Large intestine (tissue), 12 donors: ENCODE data around the gene TRIM24. TPM values are rescaled to one million over a fixed set of nuclear protein-coding genes. Genes with fewer than 3 reads are reported as not detected.
"Not testable (repeated sequence)": the region's sequence is repeated elsewhere in the genome, so short reads cannot be mapped to it uniquely, and the experiment has no call there.

Experiments
- DNase-seq, 2 donors: peaks; one replicate each; pipeline versions ENCODE4 v3.0.0 to v3.0.0-alpha.2; 2013
- H3K27ac ChIP-seq: one replicate; pipeline ENCODE4 v1.5.1; 2013; ENCODE audit warnings: low read length
- H3K27me3 ChIP-seq: 2 replicates; pipeline ENCODE4 v1.6.1; 2013; ENCODE audit warnings: low read length; ENCODE audit not compliant: control insufficient read depth, insufficient read depth
- H3K36me3 ChIP-seq: 2 replicates; pipeline ENCODE4 v1.6.1; 2013; ENCODE audit warnings: low read length; ENCODE audit not compliant: control insufficient read depth, insufficient read depth
- H3K4me1 ChIP-seq: one replicate; pipeline ENCODE4 v1.6.1; 2013; ENCODE audit warnings: low read length; ENCODE audit not compliant: control insufficient read depth, insufficient read depth
- H3K4me3 ChIP-seq: one replicate; pipeline ENCODE4 v1.5.1; 2013; ENCODE audit warnings: low read length
- H3K9me3 ChIP-seq: one replicate; pipeline ENCODE4 v1.6.1; 2013; ENCODE audit warnings: mild to moderate bottlenecking, low read depth, low read length, moderate library complexity; ENCODE audit not compliant: control insufficient read depth
- WGBS: methylation state at CpG from one replicate; pipeline ENCODE4 v1.1.5; 2013; ENCODE audit warnings: low lambda C conversion rate; ENCODE audit not compliant: insufficient coverage; 5-methylcytosine and 5-hydroxymethylcytosine counted together
- long read RNA-seq, 11 donors: transcript quantifications; one replicate each; lab custom pipeline, GENCODE V29; 2026
- polyA plus RNA-seq: library from polyadenylated mRNA; unstranded; fragments of 120-200 nt; gene quantifications from one replicate; pipeline ENCODE4 v1.2.1, GENCODE V29; 2013

TRIM24 gene
- 35.8 TPM for polyA plus RNA-seq
- long read RNA-seq, donor 1, full-length matches to known transcripts: 4 of 4 reads
- long read RNA-seq, donor 1, partial matches to known transcripts: 0 of 4 reads
- long read RNA-seq, donor 1, other reads (novel, unspliced or antisense): 0 of 4 reads
- long read RNA-seq, donor 2, full-length matches to known transcripts: 3 of 8 reads
- long read RNA-seq, donor 2, partial matches to known transcripts: 5 of 8 reads
- long read RNA-seq, donor 2, other reads (novel, unspliced or antisense): 0 of 8 reads
- long read RNA-seq, donor 3, full-length matches to known transcripts: 2 of 20 reads
- long read RNA-seq, donor 3, partial matches to known transcripts: 18 of 20 reads
- long read RNA-seq, donor 3, other reads (novel, unspliced or antisense): 0 of 20 reads
- long read RNA-seq, donor 4: 0 reads
- long read RNA-seq, donor 5, full-length matches to known transcripts: 2 of 2 reads
- long read RNA-seq, donor 5, partial matches to known transcripts: 0 of 2 reads
- long read RNA-seq, donor 5, other reads (novel, unspliced or antisense): 0 of 2 reads
- long read RNA-seq, donor 6, full-length matches to known transcripts: 1 of 12 reads
- long read RNA-seq, donor 6, partial matches to known transcripts: 11 of 12 reads
- long read RNA-seq, donor 6, other reads (novel, unspliced or antisense): 0 of 12 reads
- long read RNA-seq, donor 7, partial matches to known transcripts: 5 of 5 reads
- long read RNA-seq, donor 7, other reads (novel, unspliced or antisense): 0 of 5 reads
- long read RNA-seq, donor 8, partial matches to known transcripts: 14 of 14 reads
- long read RNA-seq, donor 8, other reads (novel, unspliced or antisense): 0 of 14 reads
- long read RNA-seq, donor 9: 0 reads
- long read RNA-seq, donor 10, full-length matches to known transcripts: 3 of 8 reads
- long read RNA-seq, donor 10, partial matches to known transcripts: 5 of 8 reads
- long read RNA-seq, donor 10, other reads (novel, unspliced or antisense): 0 of 8 reads
- long read RNA-seq, donor 11, partial matches to known transcripts: 0 of 1 reads
- long read RNA-seq, donor 11, other reads (novel, unspliced or antisense): 0 of 1 reads

DNA sequence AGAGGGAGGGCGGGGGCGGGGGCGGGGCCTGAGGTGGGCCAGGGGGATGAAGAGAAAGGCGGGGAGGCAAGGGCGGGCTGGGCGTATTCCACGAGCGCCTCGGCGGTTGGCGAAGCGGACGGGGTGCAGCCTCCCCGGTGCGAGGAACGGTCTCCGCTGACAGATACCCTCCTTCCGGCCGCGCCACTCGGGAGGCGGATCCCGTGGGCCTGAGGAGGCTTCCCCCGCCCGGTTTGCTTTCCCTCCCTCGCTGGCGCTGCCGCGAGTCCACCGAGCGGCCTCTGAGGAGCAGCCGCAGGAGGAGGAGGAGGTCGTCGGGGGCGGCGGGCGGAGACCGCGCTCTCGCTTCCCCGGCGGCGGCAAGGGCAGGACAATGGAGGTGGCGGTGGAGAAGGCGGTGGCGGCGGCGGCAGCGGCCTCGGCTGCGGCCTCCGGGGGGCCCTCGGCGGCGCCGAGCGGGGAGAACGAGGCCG lies at the start of gene TRIM24:
TRIM24 (plus strand) TSS at position 84 of the 473 bp plus-strand sequence; CDS start at position 374, 290 bp downstream.
- H3K36me3 ChIP-seq: peaks cover 8% of the 10 kb centered on the region
- H3K4me3 ChIP-seq: peak within 1 kb of the TSS; percentile 85
- no peaks in the 10 kb centered on the region for H3K27me3 ChIP-seq
- peak within 1 kb of the TSS; percentile 97 for H3K27ac ChIP-seq
- H3K4me1 ChIP-seq: no peaks in the 10 kb centered on the region
- DNase-seq: no peak
- H3K9me3 ChIP-seq: peaks cover 11% of the 10 kb centered on the region
- WGBS: no CpG with 5 or more reads among the region's 59 CpGs

DNA sequence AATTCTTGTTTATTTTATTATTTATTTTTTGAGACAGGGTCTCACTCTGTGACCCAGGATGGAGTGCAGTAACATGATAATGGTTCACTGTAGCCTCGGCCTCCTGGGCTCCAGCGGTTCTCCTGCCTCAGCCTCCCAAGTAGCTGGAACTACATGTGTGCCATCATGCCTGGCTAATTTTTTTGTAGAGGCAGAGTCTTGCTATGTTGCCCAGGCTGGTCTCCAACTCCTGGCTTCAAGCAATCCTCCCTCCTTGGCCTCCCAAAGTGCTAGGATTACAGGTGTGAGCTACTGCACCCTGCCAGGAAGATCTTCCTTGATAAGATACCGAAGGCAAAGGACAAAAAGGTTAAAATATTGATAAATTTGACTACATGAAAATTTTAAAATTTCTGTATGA lies 48.0 kb upstream of the TRIM24 start:
- not testable (repeated sequence) for DNase-seq, H3K9me3 ChIP-seq, H3K27me3 ChIP-seq, H3K4me1 ChIP-seq, H3K27ac ChIP-seq, H3K36me3 ChIP-seq, H3K4me3 ChIP-seq
- no CpG with 5 or more reads among the region's 3 CpGs for WGBS

DNA sequence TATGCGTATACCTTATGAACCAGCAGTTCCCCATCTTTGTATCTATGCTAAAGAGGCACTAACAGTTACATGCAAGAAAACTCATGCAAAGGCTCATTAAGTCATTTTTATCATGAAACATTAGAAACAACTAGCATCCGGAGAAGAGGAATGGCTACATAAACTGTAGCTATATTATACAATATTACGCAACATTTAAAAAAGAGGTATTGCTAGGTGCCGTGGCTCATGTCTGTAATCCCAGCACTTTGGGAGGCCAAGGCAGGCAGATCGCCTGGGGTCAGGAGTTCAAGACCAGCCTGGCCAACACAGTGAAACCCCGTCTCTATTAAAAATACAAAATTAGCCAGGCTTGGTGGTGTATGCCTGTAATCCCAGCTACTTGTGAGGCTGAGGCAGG lies 47.1 kb upstream of the TRIM24 start:
- H3K9me3 ChIP-seq, H3K36me3 ChIP-seq, H3K27me3 ChIP-seq, DNase-seq, H3K27ac ChIP-seq, H3K4me3 ChIP-seq, H3K4me1 ChIP-seq: not testable (repeated sequence)
- 87% methylated on average over 3 of the region's 6 CpGs for WGBS

DNA sequence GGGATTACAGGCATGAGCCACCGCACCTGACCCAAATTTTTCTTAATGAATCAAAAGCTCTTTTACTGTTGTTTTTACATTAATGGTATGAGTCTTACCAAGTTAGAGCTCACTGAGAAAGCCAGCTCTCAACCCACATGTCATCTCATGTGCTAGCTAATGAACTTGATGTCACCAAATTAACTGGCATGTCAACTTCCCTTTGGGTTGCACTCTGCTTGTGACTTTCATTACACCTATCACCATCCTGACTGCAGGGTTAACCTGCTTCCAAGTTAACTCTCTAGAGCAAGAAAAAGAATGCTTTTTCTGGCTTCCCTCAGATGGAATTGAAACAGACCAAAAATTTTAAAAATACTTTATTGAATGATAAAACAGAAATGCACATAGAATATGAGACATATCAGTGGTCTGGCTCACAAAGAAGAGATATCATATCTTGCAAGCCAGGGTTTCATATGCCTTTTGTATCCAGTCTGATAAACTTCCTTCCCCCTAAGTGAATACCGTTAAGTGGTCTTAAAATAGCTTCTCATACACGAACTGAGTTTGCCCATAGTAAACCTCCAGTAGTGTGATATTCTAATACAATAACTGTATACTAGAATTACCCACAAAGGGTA lies 42.9 kb upstream of the TRIM24 start:
- no peaks in the 10 kb centered on the region for H3K36me3 ChIP-seq
- H3K4me3 ChIP-seq: no peak overlapping the region
- no peaks in the 10 kb centered on the region for H3K27me3 ChIP-seq
- H3K27ac ChIP-seq: no peak overlapping the region
- H3K9me3 ChIP-seq: peaks cover 3% of the 10 kb centered on the region
- no peak for DNase-seq
- WGBS: 10% methylated on average over 2 of the region's 3 CpGs
- no peaks in the 10 kb centered on the region for H3K4me1 ChIP-seq

DNA sequence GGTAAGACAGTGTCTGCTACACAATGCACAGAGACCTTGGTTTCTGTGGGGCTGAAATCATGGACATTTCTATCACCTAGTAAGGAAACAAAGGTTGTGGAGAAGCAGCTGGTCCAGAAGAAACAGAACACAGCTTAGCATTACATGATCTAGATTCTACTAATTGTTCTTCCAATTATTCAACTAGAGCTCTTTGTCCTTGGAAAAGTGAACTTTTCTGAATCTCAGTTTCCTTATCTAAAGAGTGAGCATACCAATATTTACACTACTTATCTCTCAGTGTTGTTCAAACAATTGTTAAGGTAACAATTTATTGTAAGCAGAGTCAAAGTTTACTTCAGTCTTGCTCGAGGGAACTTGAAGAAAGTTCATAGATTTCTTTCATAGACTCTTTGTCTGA lies 42.3 kb upstream of the TRIM24 start:
- no peak overlapping the region for H3K27ac ChIP-seq
- H3K4me3 ChIP-seq: no peak overlapping the region
- no peaks in the 10 kb centered on the region for H3K36me3 ChIP-seq
- no CpG with 5 or more reads among the region's 1 CpG for WGBS
- H3K4me1 ChIP-seq: no peaks in the 10 kb centered on the region
- no peaks in the 10 kb centered on the region for H3K27me3 ChIP-seq
- peaks cover 3% of the 10 kb centered on the region for H3K9me3 ChIP-seq
- peak; percentile 8 to 69 for DNase-seq

DNA sequence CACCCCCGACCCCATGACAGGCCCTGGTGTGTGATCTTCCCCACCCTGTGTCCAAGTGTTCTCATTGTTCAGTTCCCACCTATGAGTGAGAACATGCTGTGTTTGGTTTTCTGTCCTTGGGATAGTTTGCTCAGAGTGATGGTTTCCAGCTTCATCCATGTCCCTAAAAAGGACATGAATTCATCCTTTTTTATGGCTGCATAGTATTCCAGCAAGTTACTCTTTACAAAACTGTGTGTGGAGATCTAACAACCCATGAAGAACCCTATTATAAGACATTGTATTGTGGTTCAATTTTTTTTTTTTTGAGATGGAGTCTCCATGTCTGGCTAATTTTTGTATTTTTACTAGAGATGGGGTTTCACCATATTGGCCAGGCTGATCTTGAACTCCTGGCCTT lies 41.7 kb upstream of the TRIM24 start:
- not testable (repeated sequence) for H3K27me3 ChIP-seq, H3K27ac ChIP-seq, DNase-seq, H3K36me3 ChIP-seq, H3K4me1 ChIP-seq, H3K9me3 ChIP-seq, H3K4me3 ChIP-seq
- no CpG with 5 or more reads among the region's 1 CpG for WGBS

DNA sequence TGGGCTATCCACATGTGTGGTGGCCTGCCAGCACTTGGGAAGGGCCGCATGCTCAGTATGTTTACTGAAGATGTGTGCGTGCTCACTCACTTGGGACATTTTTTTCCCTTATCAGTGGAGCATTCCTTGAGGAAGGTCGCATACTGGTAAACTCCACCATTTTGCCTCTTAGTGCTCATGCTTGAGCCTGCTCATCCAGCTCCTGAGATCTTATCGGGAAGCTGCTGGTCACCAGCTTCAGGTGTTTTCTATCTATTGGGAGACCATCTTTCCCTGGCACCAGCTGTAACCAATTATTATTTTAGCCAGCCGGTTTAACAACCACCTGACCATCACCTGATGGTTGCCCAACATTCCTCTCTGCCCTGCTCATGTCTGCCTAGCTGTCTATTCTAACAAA lies 35.0 kb upstream of the TRIM24 start:
- peaks cover 16% of the 10 kb centered on the region for H3K9me3 ChIP-seq
- no peaks in the 10 kb centered on the region for H3K4me1 ChIP-seq
- DNase-seq: no peak
- H3K27ac ChIP-seq: no peak overlapping the region
- H3K36me3 ChIP-seq: no peaks in the 10 kb centered on the region
- no peak overlapping the region for H3K4me3 ChIP-seq
- WGBS: 100% methylated on average over 1 of the region's 5 CpGs
- no peaks in the 10 kb centered on the region for H3K27me3 ChIP-seq

DNA sequence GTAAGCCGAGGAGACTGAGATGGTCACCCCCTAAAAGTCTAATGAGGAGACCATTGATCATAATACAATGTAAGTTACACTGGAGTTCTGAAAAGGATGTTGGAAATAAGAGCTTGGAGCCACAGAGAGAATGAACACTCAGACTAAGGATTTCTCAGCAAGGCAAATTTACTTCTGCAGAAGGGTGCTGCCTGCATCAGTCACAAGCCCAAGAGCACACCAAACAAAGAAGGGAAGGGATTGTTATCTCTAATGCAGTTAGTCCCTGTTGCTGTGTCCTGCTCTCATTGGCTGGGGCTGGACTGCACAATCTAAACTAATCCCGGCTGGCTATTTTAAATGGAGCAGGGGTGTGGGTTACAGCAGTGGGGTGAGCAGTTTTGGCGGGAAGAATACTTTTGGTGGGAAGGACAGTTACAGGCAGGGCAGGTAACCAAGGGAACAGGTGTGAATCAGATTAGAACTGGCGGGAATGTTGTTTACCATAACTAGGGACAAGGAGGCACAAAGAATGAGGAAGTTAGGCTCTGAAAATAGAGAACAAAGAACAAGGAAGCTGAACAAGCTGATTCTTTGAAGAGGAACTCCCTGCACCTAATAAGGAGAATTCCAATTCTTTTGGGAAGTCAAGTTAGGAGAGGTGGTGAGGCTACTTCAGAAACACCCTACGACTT lies 30.3 kb upstream of the TRIM24 start:
- Histone ChIP-seq H3K4me3 (no peak overlapping the region), H3K36me3 (no peaks in the 10 kb centered on the region), H3K4me1 (no peaks in the 10 kb centered on the region), H3K9me3 (peaks cover 29% of the 10 kb centered on the region), H3K27ac (no peak overlapping the region), H3K27me3 (no peaks in the 10 kb centered on the region)
- WGBS: no CpG with 5 or more reads among the region's 5 CpGs
- DNase-seq: no peak

DNA sequence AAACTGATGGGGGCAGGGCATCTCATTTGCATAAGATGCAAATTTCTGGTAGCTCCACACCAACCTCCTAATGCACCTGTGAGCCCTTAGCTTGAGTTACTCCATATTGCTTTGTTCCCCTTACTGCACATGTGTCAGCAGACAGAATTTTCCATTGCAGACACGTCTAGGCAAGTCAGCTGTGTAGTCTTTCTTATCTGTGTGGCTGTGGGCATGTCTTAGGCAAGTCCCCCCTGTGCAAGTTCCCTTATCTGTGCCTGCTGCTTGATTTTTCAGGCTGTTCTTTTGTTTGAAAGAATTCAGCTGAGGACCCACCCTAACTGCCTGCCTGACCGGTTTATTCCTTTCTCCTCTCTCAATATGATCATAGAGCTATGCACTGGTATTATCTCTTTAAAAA lies 28.5 kb upstream of the TRIM24 start:
- H3K36me3 ChIP-seq: no peaks in the 10 kb centered on the region
- no peak for DNase-seq
- H3K9me3 ChIP-seq: peaks cover 29% of the 10 kb centered on the region
- no CpG with 5 or more reads among the region's 2 CpGs for WGBS
- H3K4me3 ChIP-seq: no peak overlapping the region
- no peaks in the 10 kb centered on the region for H3K27me3 ChIP-seq
- H3K4me1 ChIP-seq: no peaks in the 10 kb centered on the region
- no peak overlapping the region for H3K27ac ChIP-seq
